IMR-90 (cell line): Measurements from ENCODE around the gene EPHA10. TPM values are rescaled to one million over a fixed set of nuclear protein-coding genes. Genes with fewer than 3 reads are reported as not detected.

Source experiments
- ATAC-seq: fragments of 200-7000 bp; cut with Tn5 transposase; 2 replicates; pipeline ENCODE4 v1.9.1; 2020; ENCODE audit warnings: low read depth, mild to moderate bottlenecking, moderate library complexity
- BruUV-seq: library from RNA; stranded (reverse); fragments of 400-500 nt; replicated peaks from 2 replicates; lab custom pipeline; 2021; lab: Mats Ljungman, UMichigan
- CTCF ChIA-PET: fragments of 300-600 bp; formaldehyde crosslinking; extraction: SDS; loops from one replicate; lab custom pipeline; 2021; ENCODE audit warnings: antibody characterized with exemption; lab: Yijun Ruan, JAX
- POLR2A ChIA-PET: fragments of 300-600 bp; sonication (Branson Sonifier 250); formaldehyde crosslinking; loops from one replicate; lab custom pipeline; 2022; ENCODE audit warnings: antibody characterized with exemption; ENCODE audit not compliant: unreplicated experiment; lab: Charles Lee
- DNase-seq: peaks from one replicate; pipeline ENCODE4 v3.0.0; 2013
- H2AFZ ChIP-seq: replicated peaks from 2 replicates; pipeline ENCODE3; 2013; ENCODE audit warnings: low read length, mild to moderate bottlenecking; ENCODE audit not compliant: poor library complexity
- H2AK5ac ChIP-seq: 2 replicates; pipeline ENCODE4 v1.6.1; 2013; ENCODE audit warnings: low read depth, low read length, inconsistent platforms
- H2AK9ac ChIP-seq: replicated peaks from 2 replicates; pipeline ENCODE3; 2013; ENCODE audit warnings: mild to moderate bottlenecking, low read depth, low read length, moderate library complexity; ENCODE audit not compliant: poor library complexity
- H2BK120ac ChIP-seq: 2 replicates; pipeline ENCODE4 v1.6.1; 2013; ENCODE audit warnings: low read depth, low read length, inconsistent platforms
- H2BK15ac ChIP-seq: 3 replicates; pipeline ENCODE4 v1.6.1; 2013; ENCODE audit warnings: low read depth, low read length, inconsistent platforms
- H2BK20ac ChIP-seq: 2 replicates; pipeline ENCODE4 v1.6.1; 2013; ENCODE audit warnings: low read depth, mild to moderate bottlenecking, inconsistent platforms, low read length, moderate library complexity
- H2BK5ac ChIP-seq: 2 replicates; pipeline ENCODE4 v1.6.1; 2013; ENCODE audit warnings: mild to moderate bottlenecking, low read depth, low read length, inconsistent platforms; ENCODE audit not compliant: poor library complexity, severe bottlenecking
- H3K14ac ChIP-seq: replicated peaks from 2 replicates; pipeline ENCODE4 v1.6.1; 2013; ENCODE audit warnings: low read depth, low read length, inconsistent platforms
- H3K18ac ChIP-seq: 2 replicates; pipeline ENCODE4 v1.6.1; 2013; ENCODE audit warnings: low read depth, low read length, control low read depth
- H3K23ac ChIP-seq: 2 replicates; pipeline ENCODE4 v1.6.1; 2013; ENCODE audit warnings: low read depth, low read length, inconsistent platforms
- H3K27ac ChIP-seq: 2 replicates; pipeline ENCODE4 v1.5.1; 2013; ENCODE audit warnings: mild to moderate bottlenecking, control low read depth, low read length; ENCODE audit not compliant: insufficient read depth
- H3K27me3 ChIP-seq: 2 replicates; pipeline ENCODE4 v1.6.1; 2013; ENCODE audit warnings: low read length; ENCODE audit not compliant: control insufficient read depth, insufficient read depth
- H3K36me3 ChIP-seq: 2 replicates; pipeline ENCODE4 v1.6.1; 2013; ENCODE audit warnings: low read length, mixed read lengths; ENCODE audit not compliant: control insufficient read depth, insufficient read depth
- H3K4ac ChIP-seq: 2 replicates; pipeline ENCODE4 v1.6.1; 2013; ENCODE audit warnings: low read depth, low read length, inconsistent platforms
- H3K4me1 ChIP-seq: 2 replicates; pipeline ENCODE4 v1.6.1; 2013; ENCODE audit warnings: low read length, mixed read lengths; ENCODE audit not compliant: control insufficient read depth, insufficient read depth
- H3K4me2 ChIP-seq: 2 replicates; pipeline ENCODE4 v1.6.1; 2013; ENCODE audit warnings: low read depth, mild to moderate bottlenecking, control low read depth, low read length, moderate library complexity
- H3K4me3 ChIP-seq: 2 replicates; pipeline ENCODE4 v1.5.1; 2013; ENCODE audit warnings: low read depth, mild to moderate bottlenecking, control low read depth, low read length, moderate library complexity; ENCODE audit not compliant: insufficient read depth
- H3K56ac ChIP-seq: 2 replicates; pipeline ENCODE4 v1.6.1; 2013; ENCODE audit warnings: low read length, inconsistent platforms; ENCODE audit not compliant: insufficient read depth; ENCODE audit errors: extremely low read depth
- H3K79me1 ChIP-seq, 2 experiments: 2 replicates each; pipeline ENCODE4 v1.6.1; 2013; ENCODE audit warnings: low read length in 2 of 2, inconsistent platforms in 1 of 2, low read depth in 1 of 2
- H3K9ac ChIP-seq: 2 replicates; pipeline ENCODE4 v1.6.1; 2013; ENCODE audit warnings: low read depth, low read length, control low read depth
- H3K9me1 ChIP-seq: 2 replicates; pipeline ENCODE4 v1.6.1; 2013; ENCODE audit warnings: low read length, inconsistent platforms; ENCODE audit not compliant: insufficient read depth
- H3K9me3 ChIP-seq: 2 replicates; pipeline ENCODE4 v1.6.1; 2013; ENCODE audit warnings: low read length; ENCODE audit not compliant: control insufficient read depth, insufficient read depth
- H4K20me1 ChIP-seq: 2 replicates; pipeline ENCODE4 v1.6.1; 2013; ENCODE audit warnings: low read length, inconsistent platforms; ENCODE audit not compliant: insufficient read depth
- H4K5ac ChIP-seq: 2 replicates; pipeline ENCODE4 v1.6.1; 2013; ENCODE audit warnings: mild to moderate bottlenecking, low read depth, low read length, control low read depth
- H4K8ac ChIP-seq, 2 experiments: 2 replicates each; pipeline ENCODE4 v1.6.1; 2013; ENCODE audit warnings: low read depth in 2 of 2, low read length in 2 of 2, control low read depth in 1 of 2, inconsistent platforms in 1 of 2
- H4K91ac ChIP-seq: 2 replicates; pipeline ENCODE4 v1.6.1; 2013; ENCODE audit warnings: low read depth, low read length, inconsistent platforms; ENCODE audit not compliant: insufficient read depth
- BHLHE40 ChIP-seq: fragments of 150-350 bp; IDR thresholded peaks from 2 replicates; pipeline ENCODE4 v1.6.1; 2016; ENCODE audit warnings: mild to moderate bottlenecking, low read depth, low read length
- CEBPB ChIP-seq: IDR thresholded peaks from 2 replicates; pipeline ENCODE4 v1.6.1; 2012; ENCODE audit warnings: low read depth, low read length, improper control_type of control experiment
- CHD1 ChIP-seq: IDR thresholded peaks from 2 replicates; pipeline ENCODE4 v1.6.1; 2012; ENCODE audit warnings: low read depth, low read length, improper control_type of control experiment
- CTCF ChIP-seq: conservative IDR thresholded peaks from 2 replicates; pipeline ENCODE4 v1.5.1; 2012; ENCODE audit warnings: mild to moderate bottlenecking, low read depth, low read length, improper control_type of control experiment
- FOS ChIP-seq: fragments of 150-350 bp; IDR thresholded peaks from 2 replicates; pipeline ENCODE4 v1.6.1; 2016; ENCODE audit warnings: low read depth, low read length
- MAFK ChIP-seq: IDR thresholded peaks from 2 replicates; pipeline ENCODE4 v1.6.1; 2012; ENCODE audit warnings: low read depth, low read length, improper control_type of control experiment
- MAZ ChIP-seq: IDR thresholded peaks from 2 replicates; pipeline ENCODE4 v1.6.1; 2012; ENCODE audit warnings: low read depth, mild to moderate bottlenecking, low read length, improper control_type of control experiment, moderate library complexity, borderline replicate concordance
- MXI1 ChIP-seq: IDR thresholded peaks from 2 replicates; pipeline ENCODE4 v1.6.1; 2012; ENCODE audit warnings: low read depth, mild to moderate bottlenecking, low read length, moderate library complexity, borderline replicate concordance
- NFE2L2 ChIP-seq: fragments of 150-350 bp; IDR thresholded peaks from 2 replicates; pipeline ENCODE4 v1.6.1; 2016; ENCODE audit warnings: low read depth, mild to moderate bottlenecking, low read length
- POLR2A ChIP-seq: IDR thresholded peaks from 2 replicates; pipeline ENCODE4 v1.6.1; 2012; ENCODE audit warnings: mild to moderate bottlenecking, low read depth, low read length
- RAD21 ChIP-seq: IDR thresholded peaks from 2 replicates; pipeline ENCODE4 v1.6.1; 2012; ENCODE audit warnings: low read length, improper control_type of control experiment
- RCOR1 ChIP-seq: IDR thresholded peaks from 2 replicates; pipeline ENCODE4 v1.6.1; 2012; ENCODE audit warnings: mild to moderate bottlenecking, low read length, improper control_type of control experiment; ENCODE audit not compliant: insufficient replicate concordance
- RFX5 ChIP-seq: IDR thresholded peaks from 2 replicates; pipeline ENCODE4 v1.8.0; 2012; ENCODE audit warnings: low read depth, mild to moderate bottlenecking, low read length, moderate library complexity
- SMC3 ChIP-seq: fragments of 150-350 bp; IDR thresholded peaks from 2 replicates; pipeline ENCODE4 v1.6.1; 2016; ENCODE audit warnings: low read depth, mild to moderate bottlenecking, antibody characterized with exemption, low read length, moderate library complexity
- WGBS, 2 experiments: methylation state at CpG; one replicate each; pipeline versions ENCODE4 v1.1.5 to v1.1.7; 2013; ENCODE audit warnings: missing lambda C conversion rate in 2 of 2; ENCODE audit not compliant: insufficient read length in 1 of 2; ENCODE audit errors: extremely low coverage in 2 of 2; 5-methylcytosine and 5-hydroxymethylcytosine counted together
- dilution Hi-C: fragments of 300-500 bp; cut with HindIII; formaldehyde crosslinking; loops from one replicate; pipeline ENCODE4 v1.14.3; 2018; ENCODE audit warnings: low sequenced_read_pairs; ENCODE audit not compliant: unreplicated experiment
- in situ Hi-C: fragments of 300-500 bp; cut with MboI; formaldehyde crosslinking; loops from 3 replicates; pipeline ENCODE4 v1.14.3; 2019; ENCODE audit warnings: low sequenced_read_pairs, inconsistent platforms, mixed read lengths
- intact Hi-C: fragments of 100-400 bp; cut with micrococcal nuclease; formaldehyde crosslinking; loops from 2 replicates; pipeline ENCODE4 v1.10.0; 2022
- polyA plus RNA-seq, 3 experiments: library from polyadenylated mRNA; depleted of rRNA; stranded (reverse); fragments of >200 nt; gene quantifications; 2 replicates each; pipeline ENCODE4 v1.2.3, GENCODE V29; 2012; ENCODE audit warnings: low replicate concordance in 1 of 3
- total RNA-seq: library from RNA; depleted of rRNA; stranded (reverse); fragments of >200 nt; gene quantifications from 2 replicates; pipeline ENCODE4 v1.2.3, GENCODE V29; 2012
- TF ChIP-seq, protein P1 (sequence below): fragments of 150-350 bp; IDR thresholded peaks from 2 replicates; pipeline ENCODE4 v1.6.1; 2016; ENCODE audit warnings: low read depth, mild to moderate bottlenecking, low read length, moderate library complexity, borderline replicate concordance
- TF ChIP-seq, protein P2 (sequence below): fragments of 150-350 bp; IDR thresholded peaks from 2 replicates; pipeline ENCODE4 v1.6.1; 2017; ENCODE audit warnings: mild to moderate bottlenecking, antibody characterized with exemption, low read length, low read depth

The EPHA10 gene
- total and polyA plus RNA-seq, 2 of the 4 experiments (the other 2 are of a cell fraction), result not detected

DNA sequence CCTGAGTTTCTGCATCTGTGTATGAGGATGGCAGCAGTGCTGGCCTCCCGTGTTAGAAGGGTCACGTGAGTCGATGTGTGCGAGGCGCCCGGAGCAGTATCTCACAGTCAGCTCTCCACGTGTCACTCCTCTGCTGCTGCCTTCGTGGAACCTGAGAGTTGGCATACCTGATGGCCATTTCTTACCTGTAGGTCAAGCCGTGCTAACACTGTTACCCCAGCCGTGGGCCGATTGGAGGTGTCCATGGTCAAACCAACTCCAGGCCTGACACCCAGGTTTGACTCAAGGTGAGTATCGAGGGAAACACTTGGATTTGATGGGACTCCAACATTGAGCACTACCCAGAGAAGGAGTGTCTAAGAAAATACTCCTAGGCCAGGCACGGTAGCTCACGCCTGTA is 61.9 kb downstream of the EPHA10 start:
- Histone ChIP-seq H3K4me1 (peaks cover 4% of the 10 kb centered on the region; the same call in 1 of the 2 replicates), H3K27me3 (no peaks in the 10 kb centered on the region), H3K9me1 (peaks cover 3% of the 10 kb centered on the region; the same call in 1 of the 2 replicates), H4K5ac (no peak overlapping the region), H3K27ac (no peak overlapping the region), H2BK20ac (no peak overlapping the region), H3K4me3 (no peak overlapping the region), H3K56ac (no peak overlapping the region), H2BK15ac (no peak overlapping the region), H3K23ac (no peak overlapping the region), H4K8ac (no peak overlapping the region), H2AK5ac (no peak overlapping the region), H2AFZ (peak overlapping the region; percentile 45), H4K91ac (no peak overlapping the region), H3K18ac (no peak overlapping the region), H3K14ac (no peak overlapping the region), H3K79me1 (peaks cover 9 to 13% of the 10 kb centered on the region in 2 experiments; a peak in 3 of 4 replicates), H3K4me2 (no peak overlapping the region), H3K9ac (no peak overlapping the region), H4K20me1 (no peaks in the 10 kb centered on the region), H2BK120ac (no peak overlapping the region), H3K9me3 (no peaks in the 10 kb centered on the region), H2AK9ac (no peak overlapping the region), H2BK5ac (no peak overlapping the region), H3K4ac (no peak overlapping the region), H3K36me3 (peaks cover 21% of the 10 kb centered on the region)
- ChIA-PET POLR2A (no interaction called here), CTCF (interaction anchor here (0.7 kb wide), 1 partner anchor 523 kb away, joined by 4 read pairs; no protein-coding TSS in a partner anchor)
- dilution Hi-C loops (no loop called here), in situ Hi-C loops (no loop called here), intact Hi-C loops (no loop called here)
- 100% methylated on average over 8 of the region's 14 CpGs; no CpG with 5 or more reads in 1 of the 2 experiments for WGBS, 2 experiments
- DNase-seq, result no peak
- BruUV-seq, result no TSS peak
- TF ChIP-seq, protein P1, sequence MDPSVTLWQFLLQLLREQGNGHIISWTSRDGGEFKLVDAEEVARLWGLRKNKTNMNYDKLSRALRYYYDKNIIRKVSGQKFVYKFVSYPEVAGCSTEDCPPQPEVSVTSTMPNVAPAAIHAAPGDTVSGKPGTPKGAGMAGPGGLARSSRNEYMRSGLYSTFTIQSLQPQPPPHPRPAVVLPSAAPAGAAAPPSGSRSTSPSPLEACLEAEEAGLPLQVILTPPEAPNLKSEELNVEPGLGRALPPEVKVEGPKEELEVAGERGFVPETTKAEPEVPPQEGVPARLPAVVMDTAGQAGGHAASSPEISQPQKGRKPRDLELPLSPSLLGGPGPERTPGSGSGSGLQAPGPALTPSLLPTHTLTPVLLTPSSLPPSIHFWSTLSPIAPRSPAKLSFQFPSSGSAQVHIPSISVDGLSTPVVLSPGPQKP, result no peak
- TF ChIP-seq POLR2A, result no peak
- no peak for TF ChIP-seq NFE2L2
- no peak for TF ChIP-seq CHD1
- TF ChIP-seq, protein P2, sequence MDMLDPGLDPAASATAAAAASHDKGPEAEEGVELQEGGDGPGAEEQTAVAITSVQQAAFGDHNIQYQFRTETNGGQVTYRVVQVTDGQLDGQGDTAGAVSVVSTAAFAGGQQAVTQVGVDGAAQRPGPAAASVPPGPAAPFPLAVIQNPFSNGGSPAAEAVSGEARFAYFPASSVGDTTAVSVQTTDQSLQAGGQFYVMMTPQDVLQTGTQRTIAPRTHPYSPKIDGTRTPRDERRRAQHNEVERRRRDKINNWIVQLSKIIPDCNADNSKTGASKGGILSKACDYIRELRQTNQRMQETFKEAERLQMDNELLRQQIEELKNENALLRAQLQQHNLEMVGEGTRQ, result no peak
- TF ChIP-seq MAFK, result no peak
- no peak for TF ChIP-seq SMC3
- no peak for TF ChIP-seq MAZ
- TF ChIP-seq CEBPB, result no peak
- no peak for TF ChIP-seq CTCF
- TF ChIP-seq FOS, result no peak
- TF ChIP-seq BHLHE40, result no peak
- no peak for TF ChIP-seq RAD21
- TF ChIP-seq RCOR1, result no peak
- TF ChIP-seq MXI1, result no peak
- no peak for TF ChIP-seq RFX5
- ATAC-seq, result no peak
